NCI-H1436 (cell line): Measurements from ENCODE around the gene PDF.
"Not testable (repeated sequence)": the region's sequence is repeated elsewhere in the genome, so short reads cannot be mapped to it uniquely, and the experiment has no call there.

Experiments used
- DNase-seq: peaks from one replicate; lab custom pipeline; 2025; lab: John Stamatoyannopoulos, UW

PDF gene

GRCh38 chr16:69330286-69331109, at the start of gene PDF:
PDF (minus strand) TSS chr16:69330588; CDS start chr16:69330570, 18 bp downstream.
- DNase-seq = peak; percentile 91

DNA sequence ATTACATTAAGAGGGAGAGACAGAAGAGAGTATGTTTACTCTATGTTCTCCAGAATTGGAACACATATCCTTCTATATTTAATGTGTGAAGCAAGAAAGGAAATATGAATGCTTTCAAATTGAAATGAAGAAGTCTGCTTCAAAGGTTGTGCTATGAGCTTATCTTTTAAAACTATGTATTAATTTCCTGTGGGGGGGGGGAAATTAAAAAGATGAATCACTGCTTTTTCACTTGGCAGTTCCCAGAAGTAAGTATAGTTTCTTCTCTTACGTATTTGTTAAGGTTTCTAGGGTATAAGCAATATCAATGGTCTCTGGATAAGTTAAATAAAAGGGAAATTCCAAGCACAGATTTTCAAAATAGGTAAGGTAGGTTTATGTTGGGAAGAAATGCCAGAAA, 48.4 kb upstream of the PDF start:
- no peak for DNase-seq

- DNase-seq = no peak
These were observed 47.6 kb upstream of the PDF start for GRCh38 chr16:69378036-69378435.

DNA sequence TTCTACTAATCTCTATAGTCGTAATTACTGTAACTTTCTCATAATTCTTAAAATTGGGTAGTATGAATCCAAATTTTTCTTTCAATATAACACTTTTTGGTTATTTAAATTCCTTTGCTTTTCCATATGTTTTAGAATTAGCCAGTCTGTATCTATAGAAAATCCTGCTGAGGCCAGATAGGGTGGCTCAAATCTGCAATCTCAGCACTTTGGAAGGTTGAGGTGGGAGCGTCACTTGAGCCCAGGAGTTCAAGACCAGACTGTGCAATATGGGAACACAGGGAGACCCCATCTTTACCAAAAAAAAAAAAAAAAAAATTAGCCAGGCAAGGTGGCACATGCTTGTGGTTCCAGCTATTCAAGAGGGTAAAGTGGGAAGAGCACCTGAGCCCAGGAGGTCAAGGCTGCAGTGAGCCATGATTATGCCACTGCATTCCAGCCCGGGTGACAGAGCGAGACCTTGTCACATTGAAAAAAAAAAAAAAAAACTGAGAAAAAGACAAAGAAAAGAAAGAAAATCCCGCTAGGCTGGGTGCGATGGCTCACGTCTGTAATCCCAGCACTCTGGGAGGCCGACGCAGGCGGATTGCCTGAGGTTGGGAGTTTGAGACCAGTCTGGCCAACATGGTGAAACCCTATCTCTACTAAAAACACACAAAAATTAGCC, 46.1 kb upstream of the PDF start:
- no peak for DNase-seq

- no peak for DNase-seq
These were observed 42.6 kb upstream of the PDF start for GRCh38 chr16:69373019-69373418.

- DNase-seq = no peak
These were observed 41.2 kb upstream of the PDF start for GRCh38 chr16:69371564-69371963.

- DNase-seq = no peak
These were observed 38.5 kb upstream of the PDF start for GRCh38 chr16:69368866-69369265.

DNA sequence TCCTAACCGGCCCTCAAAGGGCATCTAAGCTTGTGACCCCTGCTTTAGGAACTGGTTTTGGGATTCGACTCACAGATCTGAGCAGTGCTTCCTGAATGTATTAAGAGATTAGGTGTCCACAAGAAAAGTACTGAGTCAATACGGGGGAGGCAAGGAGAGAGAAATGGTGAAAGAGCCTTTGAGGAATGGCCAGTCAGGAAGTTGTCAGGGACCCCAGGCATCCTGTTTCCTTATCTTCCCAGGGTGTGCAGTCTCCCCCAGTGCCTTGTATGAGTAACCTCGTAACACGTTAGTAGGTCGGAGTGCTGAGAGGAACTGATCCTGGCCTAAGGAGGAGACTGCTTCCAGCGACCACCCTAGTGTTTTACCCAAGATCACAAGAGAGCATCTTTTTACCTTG, 37.6 kb upstream of the PDF start:
- DNase-seq = no peak

- DNase-seq = no peak
These were observed 36.0 kb upstream of the PDF start for GRCh38 chr16:69366431-69366830.

DNA sequence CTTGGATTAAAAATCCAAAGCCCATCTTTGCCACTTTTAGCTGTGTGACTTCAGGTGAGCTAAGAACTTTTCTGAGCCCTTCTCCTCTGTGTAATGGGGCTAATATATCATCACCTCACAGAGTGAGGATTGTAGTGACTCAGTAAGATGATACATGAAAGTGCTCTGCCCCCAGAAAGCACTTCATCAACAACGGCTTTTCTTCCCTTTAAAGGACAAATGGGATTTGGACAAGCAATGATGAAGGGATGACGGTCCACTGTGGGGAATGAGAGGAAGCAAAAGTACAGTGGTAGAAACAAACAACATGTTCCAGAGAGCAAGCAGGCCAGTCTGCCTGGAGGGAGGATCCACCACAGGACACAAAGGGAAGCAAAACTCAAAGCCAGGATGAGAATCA, 35.5 kb upstream of the PDF start:
- no peak for DNase-seq

GRCh38 chr16:69364088-69364487, 33.7 kb upstream of the PDF start:
- DNase-seq = no peak

- no peak for DNase-seq
These were observed 32.9 kb upstream of the PDF start for GRCh38 chr16:69363281-69363717.

DNA sequence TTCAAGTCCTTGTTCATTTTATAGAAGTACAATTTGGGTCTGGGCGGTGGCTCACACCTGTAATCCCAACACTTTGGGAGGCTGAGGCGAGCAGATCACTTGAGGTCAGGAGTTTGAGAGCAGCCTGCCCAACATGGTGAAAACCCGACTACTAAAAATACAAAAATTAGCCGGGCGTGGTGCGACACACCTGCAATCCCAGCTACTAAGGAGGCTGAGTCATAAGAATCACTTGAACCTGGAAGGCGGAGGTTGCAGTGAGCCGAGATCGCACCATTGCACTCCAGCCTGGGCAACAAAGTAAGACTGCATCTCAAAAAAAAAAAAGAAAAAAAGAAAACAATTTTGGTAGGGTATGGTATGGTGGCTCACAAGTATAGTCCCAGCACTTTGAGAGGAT, 29.7 kb upstream of the PDF start:
- not testable (repeated sequence) for DNase-seq

DNA sequence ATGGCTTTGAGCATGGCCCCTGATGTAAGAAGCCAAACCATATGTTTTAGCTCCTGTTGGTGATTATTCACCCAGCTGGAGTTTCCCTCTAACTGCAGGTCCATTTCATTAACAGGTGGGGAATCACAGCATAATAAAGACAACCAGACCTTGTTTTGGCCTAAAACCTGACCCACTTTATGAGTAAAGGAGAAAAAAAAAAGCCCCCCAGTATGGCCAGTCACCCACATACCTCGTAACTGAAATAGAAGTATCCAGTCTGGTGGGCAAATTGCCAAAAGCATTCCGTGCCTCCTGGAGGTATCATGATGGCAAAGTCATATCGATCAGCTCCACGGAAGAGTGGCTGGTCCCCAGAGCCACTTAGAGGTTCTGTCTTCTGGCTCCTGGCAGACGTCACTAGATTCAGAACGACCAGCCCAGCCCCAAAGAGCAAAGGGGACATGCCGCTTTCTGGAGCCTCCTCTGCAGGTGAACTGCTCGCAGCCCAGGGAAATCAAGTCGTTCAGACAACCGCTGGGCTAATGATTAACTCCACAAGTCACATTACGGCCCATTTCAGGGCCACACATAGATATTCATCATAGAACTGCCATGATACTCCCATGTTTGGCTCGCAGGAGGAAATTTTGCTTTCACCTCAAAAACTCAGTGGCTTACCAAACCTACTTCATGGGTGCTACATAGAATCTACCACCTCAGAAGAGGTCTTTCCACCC, 21.1 kb upstream of the PDF start, which contains the start of gene TMED6:
TSS of gene TMED6 (minus strand) at position 478 of the 719 bp plus-strand sequence. CDS start at position 445, 33 bp downstream.
- no peak for DNase-seq

GRCh38 chr16:69350536-69351133, 20.2 kb upstream of the PDF start:
- DNase-seq = no peak

DNA sequence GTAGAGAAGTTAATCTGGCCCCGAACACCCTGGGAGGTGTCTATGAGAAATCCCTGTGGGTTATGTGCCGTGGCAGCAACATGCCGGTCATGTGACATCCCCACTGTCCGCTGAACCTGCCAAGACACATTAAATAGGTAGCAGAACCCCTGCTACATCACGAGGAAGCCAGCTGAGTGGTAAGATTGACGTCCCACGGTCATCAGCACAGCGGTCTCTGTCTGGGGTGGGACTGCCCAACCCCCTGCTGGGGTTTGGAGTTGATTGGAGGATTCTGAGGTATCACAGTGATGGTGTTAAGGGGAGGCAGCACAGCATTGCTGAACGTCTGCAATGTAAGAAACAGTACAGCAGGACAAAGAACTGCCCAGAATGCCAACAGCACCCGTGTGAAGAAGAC, 19.1 kb upstream of the PDF start:
- DNase-seq = no peak

DNA sequence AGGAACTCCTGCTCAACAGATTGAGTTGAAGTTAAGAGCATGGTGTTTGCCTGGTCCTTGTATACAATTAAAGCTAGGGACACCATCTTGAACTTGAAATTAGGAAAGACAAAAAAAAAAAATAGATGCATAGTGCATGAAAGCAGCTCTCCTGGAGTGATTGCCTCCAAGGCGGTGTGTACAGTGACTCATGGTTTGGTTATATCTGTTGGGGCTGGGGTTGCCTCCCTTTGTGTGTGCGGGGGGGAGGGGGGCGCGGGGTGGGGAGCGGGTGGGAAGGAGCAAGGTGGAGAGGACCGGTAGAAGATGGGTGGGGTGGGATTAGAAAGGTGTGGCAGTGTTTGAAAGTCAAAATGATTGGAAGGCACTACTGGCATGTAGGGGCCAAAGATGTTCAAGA, 17.8 kb upstream of the PDF start:
- no peak for DNase-seq

DNA sequence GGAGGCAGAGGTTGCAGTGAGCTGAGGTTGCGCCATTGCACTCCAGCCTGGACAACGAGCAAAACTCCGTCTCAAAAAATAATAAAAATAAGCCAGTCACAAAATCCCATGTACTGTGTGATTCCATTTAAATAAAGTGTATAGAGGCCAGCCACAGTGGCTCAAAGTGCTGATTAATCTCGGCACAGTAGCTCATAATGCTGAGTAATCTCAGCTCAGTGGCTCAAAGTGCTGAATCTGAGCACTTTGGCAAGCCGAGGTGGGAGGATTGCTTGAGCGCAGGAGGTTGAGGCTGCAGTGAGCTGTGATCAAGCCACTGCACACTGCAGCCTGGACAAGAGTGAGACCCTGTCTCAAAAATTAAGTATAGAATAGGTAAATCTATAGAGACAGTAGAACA, 16.3 kb upstream of the PDF start:
- DNase-seq = no peak

- no peak for DNase-seq
These were observed 15.5 kb upstream of the PDF start for GRCh38 chr16:69345923-69346322.

DNA sequence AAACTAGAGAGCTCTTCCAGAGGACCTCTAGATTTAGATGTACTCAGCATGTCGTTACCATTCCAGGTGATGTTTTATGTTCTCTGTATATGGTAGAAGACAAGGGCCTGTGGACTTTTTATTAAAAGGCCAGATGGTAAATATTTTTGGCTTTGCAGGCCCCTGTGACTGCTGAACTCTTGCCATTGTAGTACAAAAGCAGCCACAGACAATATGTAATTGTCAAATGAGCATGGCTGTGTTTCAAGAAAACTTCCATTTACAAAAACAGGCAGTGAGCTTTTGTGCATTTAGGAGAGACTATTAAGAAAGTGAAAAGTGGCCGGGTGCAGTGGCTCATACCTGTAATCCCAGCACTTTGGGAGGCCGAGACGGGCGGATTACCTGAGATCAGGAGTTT, 13.8 kb upstream of the PDF start:
- no peak for DNase-seq

- DNase-seq = no peak
These were observed 9.8 kb upstream of the PDF start for GRCh38 chr16:69340095-69340644.
